Type B pancreatic cell (in vitro differentiated cells): ENCODE measurements around the gene NR1I3. TPM values are rescaled to one million over a fixed set of nuclear protein-coding genes. Genes with fewer than 3 reads are reported as not detected.
"Not testable (repeated sequence)": the region's sequence is repeated elsewhere in the genome, so short reads cannot be mapped to it uniquely, and the experiment has no call there.

Source experiments
- DNase-seq: peaks from one replicate; pipeline ENCODE4 v3.0.0; 2021; ENCODE audit warnings: mixed read lengths; ENCODE audit not compliant: unreplicated experiment; ENCODE audit errors: extremely low spot score
- H3K27ac Mint-ChIP-seq: 2 replicates; pipeline ENCODE4 v1.8.0; 2021; ENCODE audit warnings: mild to moderate bottlenecking, mixed read lengths
- H3K27me3 Mint-ChIP-seq: 2 replicates; pipeline ENCODE4 v1.8.0; 2021; ENCODE audit warnings: mixed read lengths
- H3K36me3 Mint-ChIP-seq: 2 replicates; pipeline ENCODE4 v1.8.0; 2021; ENCODE audit warnings: mixed read lengths
- H3K4me1 Mint-ChIP-seq: one replicate; pipeline ENCODE4 v1.8.0; 2021; ENCODE audit warnings: mixed read lengths; ENCODE audit not compliant: unreplicated experiment
- H3K4me3 Mint-ChIP-seq: 2 replicates; pipeline ENCODE4 v1.8.0; 2021; ENCODE audit warnings: mild to moderate bottlenecking, mixed read lengths
- H3K9me3 Mint-ChIP-seq: 2 replicates; pipeline ENCODE4 v1.8.0; 2021; ENCODE audit warnings: mixed read lengths
- total RNA-seq: library from RNA; stranded (reverse); gene quantifications from 2 replicates; pipeline ENCODE4 v1.2.1, GENCODE V29; 2021; ENCODE audit warnings: low replicate concordance
- TF ChIP-seq, protein P1 (sequence below): fragments of 200-600 bp; sonication (generic); conservative IDR thresholded peaks from 2 replicates; pipeline ENCODE4 v1.5.0; 2021; ENCODE audit warnings: antibody characterized with exemption, mild to moderate bottlenecking

NR1I3 gene
- total RNA-seq, 1 donor from 2014 or later: not detected

GRCh38 chr1:161225178-161225533, 12.8 kb downstream of the NR1I3 start:
- no peak for DNase-seq
- H3K36me3 Mint-ChIP-seq: peaks cover 4% of the 10 kb centered on the region
- peak overlapping the region; percentile 100 for H3K4me3 Mint-ChIP-seq
- H3K27me3 Mint-ChIP-seq: peaks cover 5% of the 10 kb centered on the region
- H3K9me3 Mint-ChIP-seq: no peaks in the 10 kb centered on the region
- peak overlapping the region; percentile 96 for H3K27ac Mint-ChIP-seq
- TF ChIP-seq, protein P1, sequence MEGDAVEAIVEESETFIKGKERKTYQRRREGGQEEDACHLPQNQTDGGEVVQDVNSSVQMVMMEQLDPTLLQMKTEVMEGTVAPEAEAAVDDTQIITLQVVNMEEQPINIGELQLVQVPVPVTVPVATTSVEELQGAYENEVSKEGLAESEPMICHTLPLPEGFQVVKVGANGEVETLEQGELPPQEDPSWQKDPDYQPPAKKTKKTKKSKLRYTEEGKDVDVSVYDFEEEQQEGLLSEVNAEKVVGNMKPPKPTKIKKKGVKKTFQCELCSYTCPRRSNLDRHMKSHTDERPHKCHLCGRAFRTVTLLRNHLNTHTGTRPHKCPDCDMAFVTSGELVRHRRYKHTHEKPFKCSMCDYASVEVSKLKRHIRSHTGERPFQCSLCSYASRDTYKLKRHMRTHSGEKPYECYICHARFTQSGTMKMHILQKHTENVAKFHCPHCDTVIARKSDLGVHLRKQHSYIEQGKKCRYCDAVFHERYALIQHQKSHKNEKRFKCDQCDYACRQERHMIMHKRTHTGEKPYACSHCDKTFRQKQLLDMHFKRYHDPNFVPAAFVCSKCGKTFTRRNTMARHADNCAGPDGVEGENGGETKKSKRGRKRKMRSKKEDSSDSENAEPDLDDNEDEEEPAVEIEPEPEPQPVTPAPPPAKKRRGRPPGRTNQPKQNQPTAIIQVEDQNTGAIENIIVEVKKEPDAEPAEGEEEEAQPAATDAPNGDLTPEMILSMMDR: no peak
- H3K4me1 Mint-ChIP-seq: peaks cover 25% of the 10 kb centered on the region

GRCh38 chr1:161224695-161225087, 13.3 kb downstream of the NR1I3 start:
- not testable (repeated sequence) for DNase-seq, H3K36me3 Mint-ChIP-seq, H3K4me3 Mint-ChIP-seq, H3K9me3 Mint-ChIP-seq, H3K27me3 Mint-ChIP-seq
- Mint-ChIP-seq H3K4me1 (peaks cover 25% of the 10 kb centered on the region), H3K27ac (peak overlapping the region; percentile 75)

DNA sequence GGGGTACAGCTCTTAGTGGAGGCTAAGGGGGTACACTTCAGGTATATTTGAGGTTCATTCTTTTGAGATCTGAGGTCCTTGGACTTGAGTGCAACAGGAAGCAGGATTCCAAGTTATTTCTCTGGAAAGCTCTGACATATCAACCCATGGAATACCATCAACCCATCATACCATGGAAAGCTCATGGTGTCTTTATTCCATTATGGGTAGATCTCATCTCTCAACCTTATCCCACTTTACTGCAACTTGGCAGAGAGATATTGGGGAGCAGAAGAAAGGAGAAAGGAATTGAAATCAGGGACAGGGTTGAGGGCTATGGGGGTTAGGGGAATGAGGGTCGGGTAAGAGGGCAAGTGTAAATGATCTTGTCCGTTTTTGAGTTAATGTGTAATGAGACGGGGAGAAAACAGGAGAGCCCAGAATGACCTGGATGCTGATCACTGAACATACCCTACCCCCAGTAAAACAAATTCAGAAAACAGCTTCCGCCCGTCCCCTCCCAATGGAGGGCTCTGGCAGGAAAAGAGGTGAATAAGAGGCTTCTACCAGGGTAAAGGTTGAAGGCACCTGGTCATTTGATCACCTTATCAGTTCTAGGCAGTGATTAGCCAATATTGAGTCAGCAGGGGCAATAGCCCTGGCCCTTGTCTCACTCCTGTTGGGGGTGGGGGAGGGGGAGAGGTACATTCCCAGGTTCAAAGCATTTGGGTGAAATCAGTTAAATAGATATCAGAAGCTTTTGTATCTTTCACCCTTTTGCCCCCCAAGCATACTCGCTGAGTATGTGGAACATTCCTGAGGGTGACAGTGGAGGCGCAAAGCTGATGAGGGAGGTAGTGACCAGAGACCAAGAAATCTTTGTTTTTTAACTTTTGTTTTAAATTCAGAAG, 14.0 kb downstream of the NR1I3 start:
- Mint-ChIP-seq H3K27me3 (peaks cover 5% of the 10 kb centered on the region), H3K9me3 (no peaks in the 10 kb centered on the region), H3K36me3 (peaks cover 4% of the 10 kb centered on the region), H3K4me1 (peaks cover 25% of the 10 kb centered on the region), H3K4me3 (peak overlapping the region; percentile 15), H3K27ac (peak overlapping the region; percentile 75)
- no peak for DNase-seq
- TF ChIP-seq, protein P1: no peak

DNA sequence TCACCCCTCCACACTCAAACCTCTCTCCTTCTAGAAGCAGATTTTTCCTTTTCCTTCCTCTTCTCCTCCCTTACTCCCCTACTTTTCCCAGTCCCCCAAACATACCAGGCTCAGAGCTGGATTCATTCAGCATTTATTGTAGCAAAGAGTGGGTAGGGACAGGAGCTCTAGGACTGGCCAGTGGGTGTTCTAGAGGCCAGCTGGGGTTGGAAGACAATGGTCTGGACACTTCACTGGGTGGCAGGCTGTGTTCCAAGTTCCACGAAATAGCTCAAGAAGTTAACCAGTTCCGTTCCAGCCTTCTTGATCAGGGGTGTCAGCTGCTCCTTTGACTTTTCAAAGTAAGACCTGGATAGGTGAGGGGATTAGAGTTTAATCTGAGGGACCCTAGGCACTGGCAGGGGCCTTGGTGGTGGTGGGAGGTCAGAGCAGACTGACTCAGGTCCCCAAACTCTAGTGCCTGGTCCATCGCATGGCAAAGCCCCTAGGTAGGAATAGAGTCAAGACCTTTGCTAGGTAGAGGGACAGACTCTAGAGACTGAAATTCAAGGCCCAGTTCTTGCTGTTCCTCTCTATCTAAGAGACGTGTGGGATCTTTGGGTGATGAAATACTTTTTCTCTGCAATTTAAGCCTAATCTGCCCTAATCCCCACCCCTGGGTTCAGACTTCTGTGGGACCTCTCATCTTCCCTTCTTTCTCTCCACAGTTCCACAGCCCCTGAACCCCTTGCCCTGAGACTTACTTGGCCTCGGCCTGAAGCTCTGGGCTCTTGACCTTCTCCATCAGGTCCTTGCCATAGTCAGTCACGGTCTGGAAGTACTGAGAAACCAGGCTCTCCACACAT, 15.6 kb downstream of the NR1I3 start:
- Mint-ChIP-seq H3K27me3 (peaks cover 5% of the 10 kb centered on the region), H3K27ac (no peak overlapping the region), H3K4me1 (peaks cover 17% of the 10 kb centered on the region), H3K4me3 (no peak overlapping the region), H3K36me3 (peaks cover under 1% of the 10 kb centered on the region), H3K9me3 (no peaks in the 10 kb centered on the region)
- TF ChIP-seq, protein P1: no peak
- DNase-seq: no peak

DNA sequence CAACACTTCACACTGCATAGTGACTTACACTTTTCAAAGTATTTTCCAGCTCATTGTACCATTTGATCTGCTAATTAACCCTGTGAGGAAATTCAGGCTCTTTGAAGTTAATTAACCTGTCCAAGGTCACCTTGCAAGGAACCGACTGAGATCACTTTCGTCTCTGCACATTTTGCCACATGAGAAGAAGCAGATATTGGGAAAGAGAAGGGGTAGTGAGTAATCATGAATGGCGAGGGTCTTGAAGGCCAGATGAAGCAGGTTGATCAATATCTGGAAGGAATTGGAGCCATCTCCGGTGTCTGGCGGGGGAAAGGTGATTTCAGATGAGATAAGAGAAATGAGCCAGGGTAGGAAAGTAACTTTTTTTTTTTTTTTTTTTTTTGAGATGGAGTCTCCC, 18.0 kb downstream of the NR1I3 start:
- TF ChIP-seq, protein P1: no peak
- no peaks in the 10 kb centered on the region for H3K9me3 Mint-ChIP-seq
- peaks cover 9% of the 10 kb centered on the region for H3K4me1 Mint-ChIP-seq

More for the DNA sequence above, 18.0 kb downstream of the NR1I3 start:
- Mint-ChIP-seq H3K27me3 (peaks cover 5% of the 10 kb centered on the region), H3K36me3 (peaks cover 3% of the 10 kb centered on the region), H3K27ac (no peak overlapping the region), H3K4me3 (no peak overlapping the region)
- no peak for DNase-seq
